GM12892 (cell line): ENCODE results near the gene SPINK8. TPM values are rescaled to one million over a fixed set of nuclear protein-coding genes. Genes with fewer than 3 reads are reported as not detected.
"Not testable (repeated sequence)": the region's sequence is repeated elsewhere in the genome, so short reads cannot be mapped to it uniquely, and the experiment has no call there.

Experiments used
- DNase-seq: peaks from one replicate; pipeline ENCODE4 v3.0.0; 2011; ENCODE audit not compliant: insufficient read length
- FAIRE-seq: peaks from 2 replicates; lab custom pipeline; 2011; peaks lifted over from hg19 to GRCh38; lab: Jason Lieb, UNC
- POLR2A ChIP-seq: IDR thresholded peaks from 2 replicates; pipeline ENCODE4 v1.6.1; 2011; ENCODE audit warnings: low read depth, low read length, control low read depth
- POLR2AphosphoS5 ChIP-seq: IDR thresholded peaks from 2 replicates; pipeline ENCODE4 v1.6.1; 2011; ENCODE audit warnings: low read depth, low read length, control low read depth
- TAF1 ChIP-seq: IDR thresholded peaks from 2 replicates; pipeline ENCODE4 v1.6.1; 2011; ENCODE audit warnings: low read depth, mild to moderate bottlenecking, control low read depth, low read length, borderline replicate concordance
- polyA plus RNA-seq: library from polyadenylated mRNA; unstranded; fragments of >200 nt; gene quantifications from one replicate; pipeline ENCODE4 v1.2.1, GENCODE V29; 2012; ENCODE audit warnings: missing spikeins, inconsistent platforms; ENCODE audit not compliant: missing spikeins

SPINK8 gene
- not detected for polyA plus RNA-seq

DNA sequence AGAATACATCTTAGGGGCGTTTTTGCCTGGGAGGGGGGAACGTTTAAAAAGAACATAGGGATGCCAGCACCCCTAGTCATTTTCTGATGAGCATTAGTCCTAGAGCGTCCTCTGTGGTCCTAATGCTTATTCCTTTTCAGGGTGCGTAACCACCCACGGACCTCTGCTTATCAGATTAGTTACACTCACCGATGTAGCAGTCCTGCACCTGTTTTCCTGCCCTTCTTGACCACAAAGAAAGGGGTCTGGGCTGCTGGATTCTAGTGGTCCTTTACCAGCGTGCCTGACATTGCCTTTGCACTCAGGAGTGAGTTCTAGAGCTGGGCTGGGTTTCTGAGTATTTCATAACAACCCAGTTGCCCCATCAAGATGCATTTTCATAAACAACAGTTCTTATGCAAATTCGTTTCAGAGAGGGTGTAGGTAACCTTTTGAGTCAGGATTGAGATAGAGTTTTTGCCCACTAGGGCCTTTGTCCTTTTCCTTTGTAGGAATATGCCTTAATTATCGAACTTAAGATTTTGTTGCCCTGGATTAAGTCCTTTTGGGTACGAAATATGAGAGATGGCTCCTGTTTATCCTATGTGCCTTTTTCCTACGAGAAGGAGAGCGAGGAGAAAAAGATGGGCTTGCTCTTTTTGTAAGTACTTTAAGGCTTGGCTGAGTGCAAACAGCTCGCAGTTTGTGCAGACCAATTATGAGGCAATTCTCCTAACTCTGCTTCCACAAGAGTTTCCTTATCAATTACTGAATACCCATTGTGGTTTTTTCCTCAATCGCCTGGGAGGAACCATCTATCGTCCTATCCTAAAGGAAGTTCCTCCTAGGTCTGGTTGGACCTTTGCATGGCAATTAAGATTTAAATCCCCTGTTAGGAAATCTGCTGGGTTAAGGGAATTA, at the start of gene SPINK8:
Gene SPINK8 (minus strand): TSS at position 316 of the 900 bp plus-strand sequence. CDS start 5,320 bp downstream, outside the sequence.
- peak; percentile 90 for FAIRE-seq
- not testable (repeated sequence) for DNase-seq

DNA sequence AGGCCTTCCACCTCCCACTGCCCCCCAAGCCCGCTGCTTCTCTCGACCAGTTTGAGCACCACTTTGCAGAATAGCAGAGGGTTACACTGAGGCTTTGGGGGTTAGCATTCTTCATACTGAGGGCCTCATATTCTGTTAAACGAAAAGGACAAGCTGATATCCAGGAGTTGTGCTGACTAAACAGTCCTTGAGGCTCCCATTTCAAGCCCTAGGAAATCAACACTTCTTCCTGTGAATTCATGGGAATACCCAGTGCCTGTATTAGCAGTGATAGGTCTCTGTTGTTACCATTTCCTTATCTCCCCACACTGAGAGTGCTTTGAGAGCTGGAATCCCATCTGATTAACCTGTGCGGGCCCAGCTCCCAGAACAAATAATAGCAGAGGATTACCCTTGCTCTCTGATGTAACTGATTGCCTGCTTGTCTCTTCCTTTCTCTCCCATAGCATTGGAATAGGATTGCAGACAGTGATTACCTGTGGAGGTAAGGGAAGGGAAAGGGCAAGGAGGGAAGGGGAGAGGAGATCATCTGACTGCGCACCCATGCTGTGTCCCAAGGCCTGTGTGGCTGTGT, 39.5 kb upstream of the SPINK8 start:
- DNase-seq (no peak), FAIRE-seq (no peak)

DNA sequence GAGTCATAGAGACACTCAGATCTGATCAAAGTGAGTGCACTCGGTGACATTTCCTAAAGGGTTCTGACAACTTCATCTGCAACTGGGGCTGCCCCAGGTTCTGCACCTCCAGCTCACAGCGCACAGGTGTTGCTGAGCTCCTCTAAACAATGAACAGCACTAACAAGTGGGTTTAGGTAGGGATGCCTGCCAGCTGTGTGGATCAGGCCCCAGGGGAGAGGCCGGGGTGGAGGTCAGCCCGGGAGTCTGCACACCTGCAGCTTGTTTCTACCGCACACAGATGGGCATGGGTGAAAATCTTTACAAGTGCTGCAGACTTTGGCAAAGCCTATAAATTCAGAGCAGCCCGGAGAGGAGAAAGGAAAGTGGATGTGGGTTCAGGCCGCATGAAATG, 38.9 kb upstream of the SPINK8 start:
- TF ChIP-seq POLR2A (no peak), POLR2AphosphoS5 (no peak), TAF1 (no peak)
- FAIRE-seq (no peak), DNase-seq (no peak)

More for the DNA sequence above, 39.5 kb upstream of the SPINK8 start:
- TF ChIP-seq POLR2A (no peak), TAF1 (no peak), POLR2AphosphoS5 (no peak)

DNA sequence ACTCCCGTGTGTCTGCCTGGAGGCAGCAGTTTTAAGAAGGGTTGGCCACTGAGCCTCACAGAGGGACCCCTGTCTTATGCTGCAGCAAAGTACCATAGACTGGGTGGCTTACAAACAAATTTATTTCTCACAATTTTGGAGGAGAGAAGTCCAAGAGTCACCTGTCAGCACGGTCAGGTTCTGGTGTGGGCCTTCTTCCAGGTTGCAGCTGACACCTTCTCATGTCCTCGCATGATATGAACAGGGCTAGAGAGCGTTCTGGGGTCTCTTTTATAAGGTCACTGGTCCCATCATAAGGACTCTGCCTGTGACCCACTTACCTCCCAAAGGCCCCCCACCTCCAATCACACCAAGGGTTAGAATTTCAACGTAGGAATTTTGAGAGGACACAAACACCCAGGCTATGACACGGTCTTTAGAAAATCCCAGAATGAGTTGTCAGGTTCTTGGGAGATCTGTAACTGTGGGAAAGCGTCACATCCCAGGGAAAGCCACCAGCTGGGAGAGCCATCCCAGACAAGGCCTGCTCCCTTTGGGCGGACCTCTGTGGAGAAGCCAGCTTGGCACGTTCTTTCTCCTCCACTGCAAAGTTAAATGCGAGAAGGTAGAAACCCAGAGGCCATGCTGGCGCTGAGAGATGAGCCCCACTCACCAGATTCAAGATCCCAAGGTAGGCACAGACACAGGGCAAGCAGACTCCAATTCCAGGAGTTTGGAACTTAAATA, 38.4 kb upstream of the SPINK8 start, which contains the start of gene FBXW12:
Gene FBXW12 (plus strand): TSS at position 569 of the 726 bp plus-strand sequence. CDS start 549 bp downstream, outside the sequence.
- no peak for DNase-seq
- FAIRE-seq = no peak
- TF ChIP-seq POLR2AphosphoS5 (no peak), TAF1 (no peak), POLR2A (no peak)

DNA sequence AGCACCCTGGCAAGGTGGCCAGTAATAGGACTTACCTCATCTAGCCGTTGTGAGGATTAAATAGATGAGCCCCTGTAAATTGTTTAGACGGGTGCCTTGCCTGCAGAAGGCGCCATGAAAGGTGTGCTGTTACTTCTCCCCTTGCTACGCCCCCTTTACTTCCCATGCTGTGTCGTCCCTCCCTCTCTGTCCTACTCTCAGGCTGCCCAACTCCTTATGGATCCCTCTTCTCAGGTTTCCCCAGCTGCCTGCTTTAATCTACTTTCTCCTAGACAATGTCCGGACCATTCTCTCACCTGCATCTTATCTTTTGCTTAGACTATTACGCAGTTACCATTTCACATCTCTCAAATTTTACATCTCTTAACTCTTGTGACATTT, 36.9 kb upstream of the SPINK8 start:
- TF ChIP-seq POLR2AphosphoS5 = no peak
- FAIRE-seq = no peak
- no peak for DNase-seq

DNA sequence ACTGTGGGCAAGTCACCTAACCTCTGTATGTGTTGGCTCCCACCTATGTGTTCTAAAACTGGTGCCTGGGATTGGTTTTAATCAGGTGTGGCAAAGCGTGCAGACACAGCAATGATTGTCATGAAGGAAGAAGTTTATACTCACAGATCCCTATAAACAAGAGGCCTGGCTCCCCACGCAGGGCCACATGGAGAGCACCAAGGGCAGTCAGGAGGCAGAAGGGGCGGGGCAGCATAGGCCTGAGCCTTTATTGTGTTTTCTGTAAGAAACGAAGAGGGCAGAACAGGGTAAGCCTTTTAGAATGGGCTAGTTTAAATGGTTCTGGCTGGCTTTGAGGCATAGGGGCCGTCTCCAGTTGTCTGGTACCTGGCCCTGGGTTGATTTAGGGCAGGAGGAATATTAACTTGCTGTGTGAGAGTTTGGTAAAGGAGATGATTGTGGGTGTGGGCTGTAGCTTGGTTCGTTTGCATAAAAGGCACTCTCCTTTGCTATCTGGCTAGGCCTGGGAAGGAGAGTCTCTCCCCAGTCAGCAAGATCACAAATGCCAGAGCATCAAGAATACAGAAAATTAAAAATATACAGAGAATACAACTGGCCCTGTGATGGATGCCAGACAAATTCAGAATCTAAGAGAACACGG, 36.4 kb upstream of the SPINK8 start:
- no peak for TF ChIP-seq POLR2A
- TF ChIP-seq POLR2AphosphoS5 = no peak
- no peak for TF ChIP-seq TAF1
- no peak for DNase-seq
- FAIRE-seq = no peak

DNA sequence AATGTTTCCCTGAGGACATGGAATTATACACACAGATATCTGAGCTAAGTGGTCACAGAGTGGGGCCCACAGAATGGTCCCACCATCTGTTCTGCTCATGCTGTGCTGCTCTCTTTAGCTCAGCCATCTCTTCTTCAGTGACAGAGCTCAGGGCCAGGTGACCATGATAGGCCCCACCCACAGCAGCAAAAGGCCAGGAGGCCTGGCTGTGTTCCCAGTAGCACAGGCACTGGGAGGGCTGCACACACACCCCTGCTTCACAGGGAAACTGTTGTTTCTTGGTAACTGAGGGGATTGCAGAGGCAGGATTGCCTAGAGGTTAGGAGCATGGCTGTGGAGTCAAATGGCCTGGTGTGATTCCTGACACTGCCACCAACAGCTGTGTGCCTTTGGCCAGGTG, 33.7 kb upstream of the SPINK8 start:
- TF ChIP-seq TAF1 = no peak
- TF ChIP-seq POLR2A = no peak
- no peak for TF ChIP-seq POLR2AphosphoS5
- FAIRE-seq (no peak), DNase-seq (no peak)

DNA sequence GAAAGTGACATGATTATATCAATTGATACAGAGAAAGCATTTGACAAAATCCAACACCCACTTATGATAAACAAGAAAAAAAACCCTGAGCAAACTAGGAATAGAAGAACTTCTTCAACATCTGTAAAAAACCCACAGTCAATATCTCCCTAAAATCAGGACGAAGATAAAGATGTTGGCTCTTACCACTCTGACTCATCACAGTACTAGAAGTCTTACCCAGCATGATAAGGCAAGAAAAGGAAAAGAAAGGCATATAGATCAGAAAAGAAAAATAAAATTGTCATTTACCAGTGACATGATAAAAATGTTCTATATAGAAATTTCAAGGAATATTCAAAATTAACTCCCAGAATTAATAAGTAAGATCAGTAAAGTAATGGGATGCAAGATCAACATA, 31.4 kb upstream of the SPINK8 start:
- TF ChIP-seq POLR2AphosphoS5 (no peak), TAF1 (no peak), POLR2A (no peak)
- DNase-seq (no peak), FAIRE-seq (no peak)

DNA sequence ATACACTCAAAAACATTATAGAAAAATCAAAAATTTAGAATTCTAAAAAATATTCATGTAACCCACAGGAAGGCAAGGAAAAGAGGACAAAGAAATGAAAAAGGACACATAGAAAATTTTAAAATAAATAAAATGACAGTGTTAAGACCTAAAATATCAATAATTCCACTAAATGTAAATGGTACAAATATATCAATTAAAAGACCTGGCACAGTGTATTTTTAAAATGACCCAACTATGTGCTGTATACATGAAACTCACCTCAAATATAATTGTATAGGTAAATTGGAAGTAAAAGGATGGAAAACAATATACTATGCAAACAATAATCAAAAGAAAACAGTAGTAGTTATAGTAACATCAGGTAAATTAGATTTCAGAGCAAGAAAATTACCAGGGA, 28.5 kb upstream of the SPINK8 start:
- FAIRE-seq = no peak
- TF ChIP-seq TAF1 = no peak
- TF ChIP-seq POLR2AphosphoS5 = no peak
- TF ChIP-seq POLR2A = no peak
- no peak for DNase-seq

DNA sequence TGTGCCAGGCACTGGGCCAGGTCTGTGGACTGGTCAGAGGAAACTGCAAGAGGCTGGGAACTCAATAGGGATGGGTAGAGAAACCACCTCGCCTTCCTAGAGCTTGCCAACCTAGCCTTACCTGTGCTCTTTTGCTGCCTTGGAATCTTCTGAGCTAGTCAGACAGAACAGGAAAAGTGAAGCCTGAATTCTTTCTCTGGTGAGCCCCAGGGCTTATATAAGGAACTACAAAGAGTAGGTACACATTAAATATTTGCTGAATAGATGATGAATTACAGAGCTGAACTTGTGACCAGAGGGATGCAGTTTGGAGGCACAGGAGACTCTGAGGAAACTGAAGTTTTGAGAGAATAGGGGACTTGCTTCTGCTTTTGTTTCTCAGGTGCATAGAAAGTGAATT, 23.0 kb upstream of the SPINK8 start:
- no peak for FAIRE-seq

DNA sequence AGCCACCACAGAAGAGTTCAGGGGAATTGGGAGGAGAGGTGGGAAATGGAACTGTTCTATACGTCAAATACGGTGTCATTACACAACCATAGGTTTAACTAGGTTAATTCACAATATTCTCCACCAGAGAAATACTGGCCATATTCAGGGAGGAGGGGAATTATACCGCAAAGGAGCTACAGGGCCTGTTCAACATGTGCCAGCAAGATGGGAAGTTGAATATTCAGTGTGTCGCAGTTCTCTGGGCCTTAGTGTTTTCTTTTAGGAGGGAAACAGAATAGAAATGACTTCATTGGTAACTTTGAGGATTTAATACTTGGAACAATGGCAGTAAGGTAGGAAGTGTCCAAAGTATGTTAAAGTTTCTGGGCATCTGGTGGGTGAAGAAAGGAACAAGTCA, 20.5 kb upstream of the SPINK8 start:
- no peak for FAIRE-seq
- no peak for TF ChIP-seq POLR2A
- no peak for DNase-seq

More for the DNA sequence above, 23.0 kb upstream of the SPINK8 start:
- TF ChIP-seq POLR2AphosphoS5 (no peak), TAF1 (no peak), POLR2A (no peak)
- DNase-seq = no peak

DNA sequence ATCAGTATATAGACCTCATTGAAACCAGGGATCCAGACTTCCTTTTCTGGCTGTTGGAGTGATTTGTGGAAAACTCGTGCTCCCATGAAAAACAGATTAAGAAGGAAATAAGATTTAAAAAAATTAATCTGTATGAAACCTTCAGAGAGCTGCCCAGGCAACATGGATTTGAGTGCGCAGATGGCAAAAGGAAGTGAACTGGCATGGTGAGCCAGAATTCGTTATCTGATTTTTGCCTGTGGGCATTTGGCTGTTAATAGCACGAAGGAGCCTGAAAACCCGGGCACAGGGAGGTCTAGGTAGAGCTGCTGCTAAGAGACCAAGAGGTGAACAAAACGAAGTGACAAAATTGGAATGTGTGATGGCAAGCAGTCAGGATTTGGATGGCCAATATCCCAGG, 19.1 kb upstream of the SPINK8 start:
- DNase-seq = no peak
- FAIRE-seq = no peak
- TF ChIP-seq POLR2A (no peak), POLR2AphosphoS5 (no peak)
